Activated CD4-positive, alpha-beta T cell treated with anti-CD3 and anti-CD28 coated beads, Interleukin-2, amount 50 U/mL, for 4 hours (primary cell): ENCODE measurements around the gene GMPS.
"Not testable (repeated sequence)": the region's sequence is repeated elsewhere in the genome, so short reads cannot be mapped to it uniquely, and the experiment has no call there.

Experiments used
- DNase-seq, 2 experiments: peaks; one replicate each; pipeline ENCODE4 v3.0.0-alpha.2; 2020

GMPS gene

GRCh38 chr3:155946178-155946577, 75.7 kb downstream of the GMPS start:
- DNase-seq = no peak

- no peak for DNase-seq
Observed at GRCh38 chr3:155948476-155948875, 78.0 kb downstream of the GMPS start.

DNA sequence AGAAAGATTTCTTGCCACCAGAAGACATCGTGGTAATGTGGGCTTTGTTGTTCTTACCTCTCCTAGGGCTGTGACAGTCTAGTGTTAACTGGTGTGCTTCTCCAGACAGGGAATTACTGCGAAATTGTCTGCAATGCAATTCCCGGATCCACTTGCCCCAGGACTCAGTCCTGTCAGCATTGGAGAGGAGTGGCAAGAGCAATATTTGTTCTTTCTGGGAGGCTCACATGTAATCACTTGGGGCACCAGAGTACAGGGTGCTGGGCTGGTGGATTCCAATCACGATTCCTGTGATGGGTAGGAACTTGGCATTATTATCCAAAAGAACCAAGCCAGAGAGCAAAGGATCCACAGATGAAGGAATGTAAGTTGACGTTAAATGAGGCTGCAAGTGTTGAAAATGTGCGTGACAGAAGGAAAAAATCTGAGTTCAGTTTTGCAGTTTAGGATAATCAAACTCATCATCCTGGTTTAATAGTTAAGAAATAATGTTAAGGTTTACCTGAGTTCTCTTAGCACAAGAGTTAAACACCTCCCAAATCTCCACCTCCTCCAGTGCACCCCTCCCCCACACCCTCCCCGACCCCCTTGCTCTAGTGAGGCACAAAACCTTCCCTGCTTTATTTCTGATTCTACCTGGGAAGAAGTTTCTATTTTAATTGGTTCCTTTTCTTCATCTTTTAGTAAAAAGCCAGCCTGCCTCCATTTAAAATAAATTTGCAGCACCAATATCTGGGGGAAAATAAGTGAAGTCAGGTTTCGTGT, 79.2 kb downstream of the GMPS start:
- no peak for DNase-seq

DNA sequence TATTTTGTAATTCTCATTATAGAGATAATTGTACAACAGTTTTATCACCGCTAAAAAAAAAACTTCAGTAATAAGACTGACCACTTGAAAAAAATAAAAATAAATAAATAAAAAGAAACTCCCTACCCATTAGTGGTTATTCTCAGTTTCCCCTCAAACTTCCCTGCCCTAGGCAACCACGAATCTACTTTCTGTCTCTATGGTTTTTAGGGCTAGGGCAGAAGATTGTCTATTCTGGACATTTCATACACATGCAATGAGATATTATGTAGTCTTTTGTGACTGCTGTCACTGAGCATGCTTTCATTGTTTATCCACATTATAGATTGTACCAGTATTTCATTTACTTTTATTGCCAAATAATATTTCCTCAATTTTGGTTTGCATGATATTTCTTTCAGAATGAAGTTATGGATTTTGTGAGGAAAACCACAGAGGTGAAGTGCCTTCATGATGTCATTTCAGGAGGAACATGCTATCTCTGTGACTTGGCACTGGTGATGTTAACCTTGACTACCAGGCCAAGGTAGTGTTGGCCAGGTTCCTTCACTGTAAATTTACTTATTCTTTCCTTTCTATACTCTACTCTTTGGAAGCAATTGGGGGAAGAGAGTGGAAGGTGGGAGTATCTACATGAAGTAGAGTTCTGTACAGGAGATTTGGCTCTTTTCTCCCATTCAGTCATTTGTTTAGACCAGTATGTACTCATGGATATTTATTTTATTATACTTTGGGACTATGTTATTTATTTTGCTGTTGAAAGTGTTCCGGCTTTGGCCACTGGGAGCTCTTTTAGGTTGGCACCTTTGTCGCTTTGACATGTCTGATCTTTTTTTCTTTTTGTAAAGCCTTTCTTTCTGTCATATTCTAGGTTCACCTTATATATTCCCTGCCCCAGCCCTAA, 86.3 kb downstream of the GMPS start:
- DNase-seq = no peak

DNA sequence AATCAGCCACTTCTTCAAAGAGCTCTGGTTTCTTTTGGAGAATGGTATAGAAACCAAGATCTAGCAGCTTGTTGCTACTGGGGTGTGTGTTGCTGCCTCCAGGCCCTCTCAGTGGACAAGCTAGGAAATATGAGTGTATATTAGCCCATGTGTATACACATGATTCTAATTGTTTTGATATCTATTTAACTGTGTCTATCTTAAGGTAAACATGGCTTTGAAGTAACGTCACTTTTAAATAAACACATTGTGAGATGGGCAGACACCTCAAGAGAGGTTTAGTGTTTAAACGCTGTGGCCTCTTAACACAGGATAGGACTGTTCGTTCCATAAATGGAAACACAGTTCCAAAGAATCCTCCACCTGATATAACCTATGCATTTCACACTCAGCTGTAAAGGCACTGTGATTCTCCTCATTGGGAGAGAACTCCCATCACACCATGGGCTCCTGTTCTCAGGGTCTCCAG, 87.0 kb downstream of the GMPS start:
- no peak for DNase-seq

DNA sequence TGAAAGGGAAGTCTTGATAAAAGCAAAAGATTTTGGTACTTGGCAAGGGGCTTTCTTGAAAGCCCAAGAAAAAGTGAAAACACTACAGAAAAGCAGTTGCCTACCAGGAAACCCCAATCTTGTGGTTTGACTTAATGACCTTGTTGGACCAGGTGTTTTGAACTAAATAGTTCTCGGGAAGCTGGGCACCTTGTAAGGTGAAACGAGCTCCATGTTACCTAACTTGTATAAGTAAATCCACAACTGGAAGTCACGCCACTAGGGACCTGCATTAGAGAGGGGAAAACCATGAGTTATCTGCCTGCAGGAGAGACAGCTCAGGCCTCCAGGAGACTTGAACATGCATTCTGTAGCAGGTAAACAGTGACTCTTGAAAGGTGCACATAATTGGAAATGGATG, 88.2 kb downstream of the GMPS start:
- no peak for DNase-seq

DNA sequence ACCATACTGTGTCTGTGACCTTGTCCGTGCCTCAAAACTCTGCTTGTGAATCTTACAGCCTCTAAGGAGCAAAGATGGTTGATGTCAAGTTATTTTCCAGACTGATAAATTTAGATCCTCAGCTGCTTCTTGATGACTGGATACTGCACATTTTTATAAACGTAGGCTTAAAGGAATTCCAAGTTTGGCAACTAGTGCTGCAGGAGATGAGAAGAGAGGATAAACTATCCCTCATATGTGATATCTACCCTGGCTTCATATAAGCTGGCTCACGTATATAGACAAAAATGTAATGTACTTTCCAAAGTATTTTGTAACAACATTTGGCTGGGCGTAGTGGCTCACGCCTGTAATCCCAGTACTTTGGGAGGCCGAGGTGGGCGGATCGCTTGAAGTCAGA, 89.6 kb downstream of the GMPS start:
- DNase-seq = no peak

DNA sequence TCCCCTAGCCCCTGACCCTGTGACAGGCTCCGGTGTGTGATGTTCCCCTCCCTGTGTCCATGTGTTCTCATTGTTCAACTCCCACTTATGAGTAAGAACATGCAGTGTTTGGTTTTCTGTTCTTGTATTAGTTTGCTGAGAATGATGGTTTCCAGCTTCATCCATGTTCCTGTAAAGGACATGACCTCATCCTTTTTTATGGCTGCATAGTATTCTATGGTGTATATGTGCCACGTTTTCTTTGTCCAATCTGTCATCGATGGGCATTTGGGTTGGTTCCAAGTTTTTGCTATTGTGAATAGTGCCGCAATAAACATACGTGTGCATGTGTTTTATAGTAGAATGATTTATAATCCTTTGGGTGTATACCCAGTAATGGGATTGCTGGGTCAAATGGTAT, 90.6 kb downstream of the GMPS start:
- DNase-seq = not testable (repeated sequence)

DNA sequence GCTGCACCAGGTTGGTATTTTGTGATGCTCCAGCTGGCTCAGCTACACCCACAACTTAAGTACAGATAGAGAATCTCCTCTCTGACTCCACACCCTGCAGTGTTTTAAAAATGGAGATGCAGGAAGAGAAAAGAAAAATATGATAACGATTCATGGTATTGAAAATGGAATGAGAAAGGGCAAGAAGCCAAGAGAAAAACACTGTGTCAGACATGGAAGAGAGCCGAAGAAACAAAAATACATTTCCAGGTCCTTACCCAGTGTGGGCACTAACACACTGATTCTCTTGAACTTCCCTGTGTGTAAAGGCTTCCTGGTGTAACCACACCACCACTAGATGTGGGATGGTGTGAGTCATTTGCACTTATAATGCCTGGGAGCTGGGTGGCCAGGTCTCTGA, 93.1 kb downstream of the GMPS start:
- no peak for DNase-seq

GRCh38 chr3:155970398-155970797, 99.9 kb downstream of the GMPS start:
- DNase-seq = no peak

DNA sequence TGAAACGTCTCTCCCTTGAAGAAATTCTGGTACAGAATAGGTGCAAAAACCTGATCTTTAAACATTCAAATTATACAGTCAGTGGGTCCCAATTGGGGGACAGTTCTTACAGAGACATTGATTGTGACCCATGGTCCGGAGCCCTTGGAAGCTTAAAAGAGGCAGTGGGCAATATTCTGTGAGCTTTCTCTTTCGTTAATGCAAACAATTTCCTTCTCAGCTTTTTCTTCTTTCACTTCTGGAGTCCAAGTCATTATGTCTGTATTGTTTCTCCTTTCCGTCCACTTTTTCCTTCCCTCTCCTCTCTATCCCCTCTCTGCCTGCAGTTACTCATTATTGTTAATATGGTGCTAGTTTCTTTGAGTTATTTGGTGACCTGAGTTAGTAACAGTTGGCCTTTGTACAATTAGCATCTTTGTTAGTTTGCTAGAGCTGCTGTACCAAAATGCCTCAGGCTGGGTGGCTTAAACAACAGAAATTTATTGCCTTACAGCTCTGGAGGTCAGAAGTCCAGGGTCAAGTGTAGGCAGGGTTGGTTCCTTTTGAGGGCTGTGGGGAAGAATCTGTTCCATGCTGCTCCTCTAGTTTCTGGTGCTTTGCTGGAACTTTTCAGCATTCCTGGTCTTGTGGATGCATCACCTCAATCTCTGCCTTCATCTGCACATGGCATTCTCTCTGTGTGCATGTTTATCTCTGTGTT, 102.6 kb downstream of the GMPS start:
- DNase-seq = no peak

- no peak for DNase-seq
Observed at GRCh38 chr3:155978324-155978723, 107.9 kb downstream of the GMPS start.

DNA sequence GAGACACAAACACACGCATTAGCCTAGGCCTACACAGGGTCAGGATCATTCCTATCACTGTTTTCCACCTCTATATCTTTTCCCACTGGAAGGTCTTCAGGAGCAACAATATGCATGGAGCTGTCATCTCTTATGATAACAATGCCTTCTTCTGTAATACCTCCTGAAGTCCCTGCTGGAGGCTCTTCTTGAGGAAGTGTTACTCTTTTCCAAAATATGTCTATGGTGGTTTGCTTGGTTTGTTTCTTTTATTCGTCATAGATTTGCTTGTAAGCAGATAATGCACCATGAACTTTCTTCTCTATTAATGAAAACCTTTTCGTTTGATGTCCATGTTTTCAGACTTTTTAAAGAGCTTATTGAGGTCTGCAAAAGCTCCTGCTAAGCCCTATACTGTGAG, 109.3 kb downstream of the GMPS start:
- no peak for DNase-seq

- DNase-seq = no peak
Observed at GRCh38 chr3:155981669-155982068, 111.2 kb downstream of the GMPS start.

DNA sequence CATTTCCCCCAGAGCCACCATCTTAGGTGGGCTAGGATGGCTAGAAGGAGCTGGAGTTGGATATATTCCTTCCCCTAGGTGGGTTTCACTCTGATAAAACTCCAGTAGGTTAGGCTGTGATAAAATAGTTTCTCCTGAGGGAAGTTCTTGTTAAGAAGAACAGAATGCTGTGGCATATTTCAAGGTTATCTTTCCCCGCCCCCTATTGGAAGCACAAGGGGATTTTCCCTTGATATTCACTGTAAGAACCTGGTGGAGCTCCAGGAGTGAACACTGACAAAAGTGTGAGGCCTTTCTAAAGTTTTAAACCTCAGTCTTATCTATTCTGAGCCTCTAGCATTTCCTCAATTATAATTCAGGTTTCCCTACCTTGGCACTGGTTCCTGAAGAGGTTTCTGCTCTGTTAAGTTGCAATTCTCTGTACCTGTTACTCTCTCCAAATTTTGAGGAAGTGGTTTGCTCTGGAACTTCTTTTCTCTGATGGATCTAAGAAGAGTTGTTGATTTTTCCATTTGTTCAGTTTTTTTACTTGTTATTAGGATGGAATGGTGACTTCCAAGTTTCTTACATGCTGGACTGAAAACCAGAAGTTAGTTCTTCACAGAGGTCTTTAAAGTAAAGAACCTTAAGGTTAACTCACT, 113.5 kb downstream of the GMPS start:
- no peak for DNase-seq

DNA sequence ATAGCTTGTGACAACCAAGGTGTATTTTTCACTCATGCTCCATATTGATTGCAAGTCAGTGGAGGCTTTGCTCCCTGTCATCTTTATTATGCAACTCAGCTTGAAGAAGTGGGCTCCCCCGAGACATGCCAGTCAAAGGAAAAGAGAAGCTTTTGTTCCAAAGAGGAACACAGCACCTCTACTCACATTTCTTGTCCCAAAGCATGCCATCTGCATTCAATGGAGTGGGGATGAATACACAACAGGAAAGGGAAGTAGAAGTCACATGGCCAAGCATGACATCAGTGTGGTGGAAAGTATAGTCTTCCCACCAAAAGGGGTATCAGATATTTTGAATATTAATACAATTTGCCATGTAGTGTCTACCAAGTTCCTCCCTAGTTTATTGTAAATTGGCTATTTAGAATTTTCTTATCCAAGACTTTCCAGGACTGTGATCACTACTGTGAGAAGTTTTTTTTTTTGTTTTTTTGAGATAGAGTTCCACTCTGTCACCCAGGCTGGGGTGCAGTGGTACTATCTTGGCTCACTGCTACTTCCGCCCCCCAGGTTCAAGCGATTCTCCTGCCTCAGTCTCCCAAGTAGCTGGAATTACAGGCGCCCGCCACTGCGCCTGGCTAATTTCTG, 114.5 kb downstream of the GMPS start:
- no peak for DNase-seq

DNA sequence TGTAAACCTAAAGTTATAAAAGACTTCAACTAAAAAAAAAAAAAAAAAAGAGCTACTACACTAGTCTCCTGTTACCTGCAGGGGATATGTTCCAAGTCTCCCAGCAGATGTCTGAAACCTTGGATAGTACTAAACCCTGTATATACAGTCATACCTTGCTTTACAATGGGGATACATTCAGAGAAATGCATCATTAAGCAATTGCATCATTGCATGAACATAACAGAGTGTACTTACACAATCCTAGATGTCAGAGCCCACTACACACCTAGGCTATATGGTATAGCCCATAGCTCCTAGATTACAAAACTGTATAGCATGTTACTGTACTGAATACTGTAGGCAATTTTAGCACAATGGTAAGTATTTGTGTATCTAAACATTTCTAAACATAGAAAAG, 119.1 kb downstream of the GMPS start:
- no peak for DNase-seq

- DNase-seq = no peak
Observed at GRCh38 chr3:155991212-155991611, 120.8 kb downstream of the GMPS start.

DNA sequence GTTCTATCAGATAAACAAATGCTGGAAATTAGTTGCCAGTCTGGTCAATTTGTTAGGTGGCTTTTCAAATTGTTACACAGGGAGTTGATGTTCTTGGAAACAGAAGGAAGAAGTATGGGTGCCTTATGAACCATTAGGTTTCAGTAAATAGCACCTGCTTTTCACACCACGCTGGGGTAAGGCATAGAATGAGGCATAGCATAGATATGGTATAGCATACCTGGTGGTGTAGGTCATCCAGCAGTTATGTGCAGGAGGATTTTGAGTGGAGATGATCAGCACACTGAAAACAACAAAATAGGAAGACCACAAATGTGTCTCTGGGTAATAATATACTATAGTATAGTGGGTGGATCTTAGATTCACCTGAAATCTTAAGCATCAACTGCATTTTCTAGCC, 121.4 kb downstream of the GMPS start:
- no peak for DNase-seq
